NCI-H2107 treated with DMSO at 0.1 percent for 48 hours (cell line): ENCODE measurements around the gene NET1.
"Not testable (repeated sequence)": the region's sequence is repeated elsewhere in the genome, so short reads cannot be mapped to it uniquely, and the experiment has no call there.

Experiments used
- DNase-seq: peaks from one replicate; lab custom pipeline; 2025; ENCODE audit not compliant: unreplicated experiment; lab: John Stamatoyannopoulos, UW

The NET1 gene, protein sequence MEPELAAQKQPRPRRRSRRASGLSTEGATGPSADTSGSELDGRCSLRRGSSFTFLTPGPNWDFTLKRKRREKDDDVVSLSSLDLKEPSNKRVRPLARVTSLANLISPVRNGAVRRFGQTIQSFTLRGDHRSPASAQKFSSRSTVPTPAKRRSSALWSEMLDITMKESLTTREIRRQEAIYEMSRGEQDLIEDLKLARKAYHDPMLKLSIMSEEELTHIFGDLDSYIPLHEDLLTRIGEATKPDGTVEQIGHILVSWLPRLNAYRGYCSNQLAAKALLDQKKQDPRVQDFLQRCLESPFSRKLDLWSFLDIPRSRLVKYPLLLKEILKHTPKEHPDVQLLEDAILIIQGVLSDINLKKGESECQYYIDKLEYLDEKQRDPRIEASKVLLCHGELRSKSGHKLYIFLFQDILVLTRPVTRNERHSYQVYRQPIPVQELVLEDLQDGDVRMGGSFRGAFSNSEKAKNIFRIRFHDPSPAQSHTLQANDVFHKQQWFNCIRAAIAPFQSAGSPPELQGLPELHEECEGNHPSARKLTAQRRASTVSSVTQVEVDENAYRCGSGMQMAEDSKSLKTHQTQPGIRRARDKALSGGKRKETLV

GRCh38 chr10:5412277-5412941, at the start of gene NET1:
Gene NET1 (plus strand): TSS chr10:5412557. CDS start chr10:5412693, 136 bp downstream.
- peak; percentile 53 for DNase-seq

- DNase-seq = no peak
Measured at GRCh38 chr10:5362873-5363272, 49.5 kb upstream of the NET1 start.

DNA sequence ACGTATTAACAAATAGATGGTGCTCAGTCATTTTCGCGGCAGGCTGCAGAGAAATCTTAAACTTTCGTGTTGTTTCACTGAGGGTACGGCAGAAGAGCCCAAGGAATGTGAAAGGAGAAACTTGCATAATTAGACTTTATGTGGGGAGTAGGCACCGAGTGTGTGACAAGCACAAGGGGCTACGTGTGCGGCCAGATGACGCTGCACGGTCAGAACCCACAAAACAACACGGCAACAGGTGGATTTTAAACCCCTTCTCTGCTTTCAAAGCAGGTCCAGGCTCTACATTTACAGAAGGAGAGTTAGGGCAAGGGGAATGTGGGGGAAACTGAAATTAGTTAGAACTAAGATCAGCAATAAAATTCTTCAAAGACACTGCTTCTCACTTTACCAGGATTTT, 48.0 kb upstream of the NET1 start:
- no peak for DNase-seq

- peak; percentile 8 for DNase-seq
Measured at GRCh38 chr10:5364890-5365338, 47.4 kb upstream of the NET1 start, which contains the start of gene UCN3. Gene UCN3 (plus strand): TSS chr10:5364966. CDS start chr10:5373721, 8,755 bp downstream.

- no peak for DNase-seq
Measured at GRCh38 chr10:5365928-5366327, 46.4 kb upstream of the NET1 start.

DNA sequence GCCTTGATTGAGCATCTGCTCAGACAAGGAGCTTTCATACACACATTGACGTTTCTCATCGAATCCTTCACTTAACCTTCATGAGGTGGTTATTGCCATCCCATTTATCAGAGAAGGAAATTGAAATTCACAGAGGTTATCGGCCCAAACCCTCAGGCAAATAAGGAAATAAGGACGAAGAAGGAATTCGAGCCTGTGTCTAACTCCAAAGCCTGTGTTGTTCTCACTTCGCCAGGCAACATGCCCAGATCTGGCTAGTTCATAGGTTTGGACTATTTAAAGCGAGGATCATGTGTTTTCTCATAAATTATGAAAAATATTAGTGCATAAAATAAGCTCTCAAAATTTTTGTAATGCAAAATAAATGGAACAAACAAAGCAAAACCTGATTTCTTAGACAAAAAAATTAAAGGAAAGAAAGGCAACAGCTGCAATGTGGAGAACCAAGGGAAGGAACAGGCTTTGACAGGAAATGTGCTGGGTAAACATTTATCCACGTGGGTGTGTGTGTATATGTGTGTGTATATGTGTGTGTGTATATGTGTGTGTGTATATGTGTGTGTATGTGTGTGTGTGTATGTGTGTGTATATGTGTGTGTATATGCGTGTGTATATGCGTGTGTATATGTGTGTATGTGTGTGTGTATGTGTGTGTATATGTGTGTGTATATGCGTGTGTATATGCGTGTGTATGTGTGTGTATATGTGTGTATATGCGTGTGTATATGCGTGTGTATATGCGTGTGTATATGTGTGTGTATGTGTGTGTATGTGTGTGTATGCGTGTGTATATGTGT, 42.8 kb upstream of the NET1 start:
- DNase-seq = no peak

DNA sequence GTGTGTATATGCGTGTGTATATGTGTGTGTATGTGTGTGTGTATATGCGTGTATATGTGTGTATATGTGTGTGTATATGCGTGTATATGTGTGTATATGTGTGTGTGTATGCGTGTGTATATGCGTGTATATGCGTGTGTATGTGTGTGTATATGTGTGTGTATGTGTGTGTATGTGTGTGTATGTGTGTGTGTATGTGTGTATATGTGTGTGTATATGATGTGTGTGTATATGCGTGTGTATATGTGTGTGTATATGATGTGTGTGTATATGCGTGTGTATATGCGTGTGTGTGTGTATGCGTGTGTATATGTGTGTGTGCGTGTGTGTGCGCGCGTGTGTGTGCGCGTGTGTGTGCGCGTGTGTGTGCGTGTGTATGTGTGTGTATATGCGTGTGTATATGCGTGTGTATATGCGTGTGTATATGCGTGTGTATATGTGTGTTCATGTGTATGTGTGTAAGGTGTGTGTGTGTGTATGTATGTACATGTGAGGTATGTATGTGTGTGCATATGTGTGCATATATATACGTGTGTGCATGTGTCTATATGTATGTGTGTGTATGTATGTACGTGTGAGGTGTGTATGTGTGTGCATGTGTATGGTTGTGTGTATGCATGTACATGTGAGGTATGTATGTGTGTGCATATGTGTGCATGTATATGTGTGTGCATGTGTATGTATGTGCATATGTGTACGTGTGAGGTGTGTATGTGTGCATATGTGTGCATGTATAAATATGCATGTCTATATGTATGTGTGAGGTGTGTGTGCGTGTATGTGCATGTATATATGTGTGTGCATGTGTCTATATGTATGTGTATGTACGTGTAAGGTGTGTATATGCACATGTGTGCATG, 41.6 kb upstream of the NET1 start:
- no peak for DNase-seq

DNA sequence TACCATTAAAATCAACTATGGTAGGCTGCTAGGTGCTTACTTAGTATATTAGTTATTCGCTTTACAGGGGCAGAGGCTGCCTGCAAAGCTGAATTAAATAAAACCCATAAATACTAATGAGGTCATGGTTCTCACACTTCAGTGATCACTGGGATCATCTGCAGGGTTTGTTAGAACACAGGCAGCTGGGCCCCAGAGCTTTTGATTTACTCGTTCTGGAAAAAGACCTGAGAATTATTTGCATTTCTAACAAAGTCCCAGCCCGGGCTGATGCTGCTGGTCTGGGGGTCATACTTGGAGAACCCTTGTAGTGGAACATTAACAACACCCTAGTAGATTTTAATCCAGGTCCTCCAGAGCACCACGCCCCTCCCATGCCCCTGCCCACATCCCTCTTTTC, 39.0 kb upstream of the NET1 start:
- no peak for DNase-seq

DNA sequence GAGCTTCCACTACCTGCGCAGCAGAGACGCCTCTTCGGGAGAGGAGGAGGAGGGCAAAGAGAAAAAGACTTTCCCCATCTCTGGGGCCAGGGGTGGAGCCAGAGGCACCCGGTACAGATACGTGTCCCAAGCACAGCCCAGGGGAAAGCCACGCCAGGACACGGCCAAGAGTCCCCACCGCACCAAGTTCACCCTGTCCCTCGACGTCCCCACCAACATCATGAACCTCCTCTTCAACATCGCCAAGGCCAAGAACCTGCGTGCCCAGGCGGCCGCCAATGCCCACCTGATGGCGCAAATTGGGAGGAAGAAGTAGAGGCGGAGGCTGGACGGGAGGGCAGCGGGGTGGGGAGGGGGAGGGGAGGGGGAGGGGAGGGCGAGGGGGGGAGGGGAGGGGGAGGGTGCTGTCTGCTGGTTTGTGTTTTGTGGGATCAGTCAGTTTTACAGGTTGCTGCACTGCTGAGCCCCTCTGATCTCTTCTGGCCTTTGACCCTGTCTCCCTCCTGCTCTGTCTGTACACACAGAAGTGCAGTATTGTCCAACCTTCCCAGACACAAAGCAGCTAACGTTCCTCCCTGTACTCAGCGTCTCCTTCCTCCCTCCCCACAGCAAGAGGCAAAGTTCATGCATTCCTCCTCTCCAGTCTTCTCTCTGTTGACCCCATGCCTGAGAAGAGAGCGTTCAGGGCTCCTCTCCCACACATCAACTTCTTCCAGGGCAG, 38.3 kb upstream of the NET1 start:
- DNase-seq = no peak

- DNase-seq = no peak
Measured at GRCh38 chr10:5376450-5376849, 35.9 kb upstream of the NET1 start.

- not testable (repeated sequence) for DNase-seq
Measured at GRCh38 chr10:5379202-5379601, 33.2 kb upstream of the NET1 start.

DNA sequence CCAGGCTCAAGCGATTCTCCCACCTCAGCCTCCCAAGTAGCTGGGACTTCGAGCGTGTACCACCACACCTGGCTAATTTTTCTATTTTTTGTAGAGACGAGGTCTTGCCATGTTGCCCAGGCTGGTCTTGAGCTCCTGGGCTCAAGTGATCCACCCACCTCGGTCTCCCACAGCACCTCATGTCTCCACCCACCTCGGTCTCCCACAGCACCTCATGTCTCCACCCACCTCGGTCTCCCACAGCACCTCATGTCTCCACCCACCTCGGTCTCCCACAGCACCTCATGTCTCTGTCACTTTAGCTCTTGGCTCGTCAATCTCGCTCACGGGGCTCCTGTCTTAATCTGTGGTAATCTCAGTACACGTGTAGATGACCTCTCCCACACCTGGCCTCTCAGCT, 32.0 kb upstream of the NET1 start:
- DNase-seq = not testable (repeated sequence)

- no peak for DNase-seq
Measured at GRCh38 chr10:5381187-5381586, 31.2 kb upstream of the NET1 start.

GRCh38 chr10:5385224-5385623, 27.1 kb upstream of the NET1 start:
- DNase-seq = no peak

GRCh38 chr10:5387169-5387568, 25.2 kb upstream of the NET1 start:
- DNase-seq = no peak

GRCh38 chr10:5390607-5391205, 21.7 kb upstream of the NET1 start:
- no peak for DNase-seq

- DNase-seq = no peak
Measured at GRCh38 chr10:5391790-5392189, 20.6 kb upstream of the NET1 start.

- no peak for DNase-seq
Measured at GRCh38 chr10:5393529-5393928, 18.8 kb upstream of the NET1 start.

- DNase-seq = no peak
Measured at GRCh38 chr10:5395168-5395567, 17.2 kb upstream of the NET1 start.
